GM12872 (cell line): ENCODE results near the gene FZD7.

Experiments used
- CTCF ChIP-seq: IDR thresholded peaks from 3 replicates; pipeline ENCODE4 v1.5.1; 2011; ENCODE audit warnings: low read depth, mild to moderate bottlenecking, low read length, moderate library complexity; ENCODE audit not compliant: insufficient read depth

Gene FZD7

GRCh38 chr2:202033317-202034248 is at the start of gene FZD7:
FZD7 (plus strand) TSS chr2:202033855; CDS start chr2:202034648, 793 bp downstream.
- peak; percentile 49 for TF ChIP-seq CTCF

GRCh38 chr2:201984333-201984732 is 49.3 kb upstream of the FZD7 start:
- no peak for TF ChIP-seq CTCF

GRCh38 chr2:201984800-201985525 is 48.7 kb upstream of the FZD7 start:
- TF ChIP-seq CTCF: no peak

- no peak for TF ChIP-seq CTCF
Observed at GRCh38 chr2:201985728-201986462, 47.8 kb upstream of the FZD7 start.

- no peak for TF ChIP-seq CTCF
Observed at GRCh38 chr2:201986463-201986735, 47.3 kb upstream of the FZD7 start.

- no peak for TF ChIP-seq CTCF
Observed at GRCh38 chr2:201987426-201987825, 46.2 kb upstream of the FZD7 start.

GRCh38 chr2:201990069-201990468 is 43.6 kb upstream of the FZD7 start:
- no peak for TF ChIP-seq CTCF
